ENCODE results near the gene SDF2L1. TPM values are rescaled to one million over a fixed set of nuclear protein-coding genes. Genes with fewer than 3 reads are reported as not detected.
"Not testable (repeated sequence)": the region's sequence is repeated elsewhere in the genome, so short reads cannot be mapped to it uniquely, and the experiment has no call there.

The SDF2L1 gene
- total RNA-seq, 1 donor from 2014 or later, result 43.3 TPM

DNA sequence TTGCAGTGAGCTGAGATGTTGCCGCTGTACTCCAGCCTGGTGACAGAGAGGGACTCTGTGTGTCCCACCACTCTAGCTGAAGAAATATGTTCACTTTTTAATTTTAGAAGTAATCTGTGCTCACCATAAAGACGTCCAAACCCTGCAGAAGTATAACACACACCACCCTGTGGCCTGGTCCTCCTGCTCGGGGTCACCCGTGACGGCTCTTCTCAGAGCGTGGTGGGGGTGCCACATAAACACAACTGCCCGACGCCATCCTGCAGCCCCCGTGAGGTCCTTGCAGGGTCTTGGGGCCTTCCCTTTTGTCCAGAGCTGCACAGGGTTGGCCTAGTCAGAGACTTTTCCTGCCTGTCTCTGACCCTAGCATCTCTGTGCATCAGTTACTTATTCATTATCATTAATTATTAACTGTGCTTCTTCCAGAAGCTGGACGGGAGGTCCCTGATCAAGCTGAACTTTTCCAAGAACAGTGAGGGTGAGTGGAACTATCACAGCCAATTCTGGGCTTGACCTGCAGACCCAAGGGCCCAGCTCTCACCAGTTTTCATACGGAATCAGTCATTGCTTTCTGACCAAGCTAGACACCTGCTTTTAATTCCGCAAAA lies 32.6 kb downstream of the SDF2L1 start:
- ChIA-PET CTCF (no interaction called here), POLR2A (interaction anchor here (0.6 kb wide), 1 partner anchor 17 kb away, joined by 5 read pairs; no protein-coding TSS in a partner anchor)
- DNase-seq (no peak), ATAC-seq (ENCODE audit: low read depth) (no peak)
- Mint-ChIP-seq H3K4me1 (peaks cover 4% of the 10 kb centered on the region), H3K36me3 (ENCODE audit: low read depth) (peaks cover 74% of the 10 kb centered on the region), H3K4me3 (no peak overlapping the region), H3K27me3 (no peaks in the 10 kb centered on the region), H3K9me3 (no peaks in the 10 kb centered on the region), H3K27ac (no peak overlapping the region)
- TF ChIP-seq, protein P1, sequence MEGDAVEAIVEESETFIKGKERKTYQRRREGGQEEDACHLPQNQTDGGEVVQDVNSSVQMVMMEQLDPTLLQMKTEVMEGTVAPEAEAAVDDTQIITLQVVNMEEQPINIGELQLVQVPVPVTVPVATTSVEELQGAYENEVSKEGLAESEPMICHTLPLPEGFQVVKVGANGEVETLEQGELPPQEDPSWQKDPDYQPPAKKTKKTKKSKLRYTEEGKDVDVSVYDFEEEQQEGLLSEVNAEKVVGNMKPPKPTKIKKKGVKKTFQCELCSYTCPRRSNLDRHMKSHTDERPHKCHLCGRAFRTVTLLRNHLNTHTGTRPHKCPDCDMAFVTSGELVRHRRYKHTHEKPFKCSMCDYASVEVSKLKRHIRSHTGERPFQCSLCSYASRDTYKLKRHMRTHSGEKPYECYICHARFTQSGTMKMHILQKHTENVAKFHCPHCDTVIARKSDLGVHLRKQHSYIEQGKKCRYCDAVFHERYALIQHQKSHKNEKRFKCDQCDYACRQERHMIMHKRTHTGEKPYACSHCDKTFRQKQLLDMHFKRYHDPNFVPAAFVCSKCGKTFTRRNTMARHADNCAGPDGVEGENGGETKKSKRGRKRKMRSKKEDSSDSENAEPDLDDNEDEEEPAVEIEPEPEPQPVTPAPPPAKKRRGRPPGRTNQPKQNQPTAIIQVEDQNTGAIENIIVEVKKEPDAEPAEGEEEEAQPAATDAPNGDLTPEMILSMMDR (IDR thresholded peaks at IDR 0.05), result no peak
- intact Hi-C loops (cut with micrococcal nuclease), result no loop called here

DNA sequence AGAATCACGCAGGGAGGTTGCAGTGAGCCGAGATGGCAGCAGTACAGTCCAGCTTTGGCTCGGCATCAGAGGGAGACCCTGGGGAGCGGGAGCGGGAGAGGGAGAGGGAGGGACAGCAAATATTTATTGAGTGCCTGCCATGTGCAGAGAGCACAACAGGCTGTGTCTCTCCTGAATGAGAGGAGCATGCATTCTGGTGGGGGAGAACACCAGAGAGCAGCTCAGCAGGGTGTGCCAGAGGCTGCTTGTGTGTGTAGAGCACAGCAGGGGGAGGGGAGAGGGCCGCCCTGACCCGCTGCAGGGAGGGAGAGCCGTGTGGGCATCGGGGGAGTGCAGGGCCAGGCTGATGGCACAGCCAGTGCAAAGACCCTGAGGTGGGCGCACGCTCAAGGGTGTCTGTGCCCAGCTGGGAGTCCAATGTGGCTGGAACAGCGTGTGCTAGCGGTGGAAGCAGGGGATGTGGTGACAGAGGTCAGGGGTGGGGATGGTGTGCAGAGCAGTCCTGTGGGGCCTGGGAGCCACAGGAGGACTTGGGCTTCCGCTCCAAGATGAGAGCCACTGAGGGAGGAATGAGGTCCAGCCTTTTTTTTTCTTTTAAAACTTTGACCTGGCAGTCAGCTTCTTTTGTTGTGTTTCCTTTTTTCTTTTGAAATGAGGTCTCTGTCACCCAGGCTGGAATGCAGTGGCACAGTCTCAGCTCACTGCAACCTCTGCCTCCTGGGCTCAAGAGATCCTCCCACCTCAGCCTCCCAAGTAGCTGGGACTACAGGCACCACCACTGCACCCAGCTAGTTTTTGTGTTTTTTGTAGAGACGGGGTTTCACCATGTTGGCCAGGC lies 35.7 kb downstream of the SDF2L1 start:
- H3K27ac Mint-ChIP-seq, result no peak overlapping the region
- TF ChIP-seq, protein P1 (IDR thresholded peaks at IDR 0.05), result no peak

DNA sequence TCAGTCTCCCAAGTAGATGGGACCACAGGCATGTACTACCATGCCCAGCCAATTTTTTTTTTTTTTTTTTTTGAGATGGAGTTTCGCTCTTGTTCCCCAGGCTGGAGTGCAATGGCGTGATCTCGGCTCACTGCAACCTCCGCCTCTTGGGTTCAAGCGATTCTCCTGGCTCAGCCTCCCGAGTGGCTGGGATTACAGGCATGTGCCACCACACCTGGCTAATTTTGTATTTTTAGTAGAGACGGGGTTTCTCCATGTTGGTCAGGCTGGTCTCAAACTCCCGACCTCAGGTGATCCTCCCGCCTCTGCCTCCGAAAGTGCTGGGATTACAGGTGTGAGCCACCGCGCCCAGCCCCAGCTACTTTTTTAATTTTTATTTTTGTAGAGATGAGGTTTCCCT lies 36.7 kb downstream of the SDF2L1 start:
- H3K4me1 Mint-ChIP-seq; DNase-seq; CTCF ChIA-PET; H3K4me3 Mint-ChIP-seq; H3K9me3 Mint-ChIP-seq; H3K27ac Mint-ChIP-seq; POLR2A ChIA-PET; intact Hi-C loops (cut with micrococcal nuclease); H3K27me3 Mint-ChIP-seq; ATAC-seq (ENCODE audit: low read depth): not testable (repeated sequence)
- peaks cover 62% of the 10 kb centered on the region for H3K36me3 Mint-ChIP-seq (ENCODE audit: low read depth)

More for the DNA sequence above, 35.7 kb downstream of the SDF2L1 start:
- ATAC-seq (ENCODE audit: low read depth) (no peak), DNase-seq (no peak)
- ChIA-PET POLR2A (no interaction called here), CTCF (no interaction called here)
- H3K4me1 Mint-ChIP-seq, result no peaks in the 10 kb centered on the region
- intact Hi-C loops (cut with micrococcal nuclease), result no loop called here
- peaks cover 64% of the 10 kb centered on the region for H3K36me3 Mint-ChIP-seq (ENCODE audit: low read depth)
- H3K9me3 Mint-ChIP-seq, result no peaks in the 10 kb centered on the region
- H3K4me3 Mint-ChIP-seq, result no peak overlapping the region
- no peaks in the 10 kb centered on the region for H3K27me3 Mint-ChIP-seq

DNA sequence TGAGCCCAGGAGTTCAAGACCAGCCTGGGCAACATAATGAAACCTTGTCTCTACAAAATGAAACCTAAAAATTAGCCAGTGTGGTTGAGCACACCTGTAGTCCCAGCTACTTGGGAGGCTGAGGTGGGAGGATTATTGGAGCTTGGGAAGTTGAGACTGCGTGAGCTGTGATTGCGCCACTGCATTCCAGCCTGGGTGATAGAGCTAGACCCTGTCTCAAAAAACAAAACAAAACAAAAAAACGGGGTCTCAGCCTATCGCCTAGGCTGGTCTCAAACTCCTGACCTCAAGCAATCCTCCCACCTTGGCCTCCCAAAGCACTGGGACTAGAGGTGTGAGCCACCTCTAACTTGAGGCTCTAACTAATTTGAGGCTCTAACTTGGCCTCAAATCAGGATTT lies 37.3 kb downstream of the SDF2L1 start:
- intact Hi-C loops (cut with micrococcal nuclease), result no loop called here
- Mint-ChIP-seq H3K4me3 (no peak overlapping the region), H3K27me3 (no peaks in the 10 kb centered on the region), H3K36me3 (ENCODE audit: low read depth) (peaks cover 59% of the 10 kb centered on the region), H3K4me1 (no peaks in the 10 kb centered on the region), H3K9me3 (no peaks in the 10 kb centered on the region), H3K27ac (no peak overlapping the region)
- ATAC-seq (ENCODE audit: low read depth) (no peak), DNase-seq (no peak)
- ChIA-PET POLR2A (no interaction called here), CTCF (no interaction called here)
- TF ChIP-seq, protein P1 (IDR thresholded peaks at IDR 0.05), result no peak

DNA sequence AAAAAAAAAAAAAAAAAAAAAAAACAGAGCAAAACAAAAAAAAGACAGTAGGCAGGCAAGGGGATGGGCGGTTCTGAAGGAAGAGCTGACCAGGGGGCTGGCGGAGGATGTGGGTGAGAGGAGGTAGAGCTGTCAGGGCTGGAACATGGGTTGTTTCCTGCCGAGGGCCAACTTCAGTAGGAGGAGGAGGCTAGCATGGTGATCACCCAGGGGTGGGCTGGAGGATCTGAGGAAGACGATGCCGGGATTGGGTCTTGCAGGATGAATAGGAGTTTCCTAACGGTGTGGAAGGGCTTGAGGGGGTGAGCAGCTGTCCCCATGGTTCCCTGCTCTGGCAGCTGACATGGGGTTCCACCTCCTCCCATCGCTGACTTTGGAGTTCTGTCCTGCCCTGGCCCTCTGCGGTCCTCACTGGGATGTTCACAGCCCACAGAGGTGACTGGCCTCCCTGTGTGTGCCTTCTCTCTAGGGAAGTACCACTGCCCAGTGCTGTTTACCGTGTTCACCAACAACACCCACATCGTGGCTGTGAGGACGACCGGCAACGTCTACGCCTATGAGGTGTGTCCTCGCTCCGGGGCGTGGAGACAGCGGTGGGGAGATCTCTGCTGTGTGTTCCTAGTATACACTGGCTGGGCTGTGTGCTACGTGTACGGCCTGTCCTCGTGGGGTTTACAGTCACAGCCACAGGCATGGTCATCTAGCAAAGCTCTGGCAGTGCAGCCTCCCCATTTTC lies 38.9 kb downstream of the SDF2L1 start:
- no peaks in the 10 kb centered on the region for H3K27me3 Mint-ChIP-seq
- H3K9me3 Mint-ChIP-seq, result no peaks in the 10 kb centered on the region
- H3K4me3 Mint-ChIP-seq, result no peak overlapping the region
- no peaks in the 10 kb centered on the region for H3K4me1 Mint-ChIP-seq
- no peak overlapping the region for H3K27ac Mint-ChIP-seq
- intact Hi-C loops (cut with micrococcal nuclease), result no loop called here
- ChIA-PET POLR2A (no interaction called here), CTCF (no interaction called here)
- TF ChIP-seq, protein P1 (IDR thresholded peaks at IDR 0.05), result no peak
- H3K36me3 Mint-ChIP-seq (ENCODE audit: low read depth), result peaks cover 58% of the 10 kb centered on the region
- no peak for ATAC-seq (ENCODE audit: low read depth)
- no peak for DNase-seq

Data from activated B cell treated with CpG ODN at 0.5 μM for 24 hours (primary cell).